GM18511 (cell line): ENCODE data around the gene OR1Q1.
"Not testable (repeated sequence)": the region's sequence is repeated elsewhere in the genome, so short reads cannot be mapped to it uniquely, and the experiment has no call there.

Source experiments
- ATAC-seq: cut with Tn5 transposase; IDR thresholded peaks from one replicate; pipeline ENCODE4 v1.9.1; 2021; ENCODE audit warnings: mild to moderate bottlenecking, moderate library complexity; ENCODE audit not compliant: unreplicated experiment

The OR1Q1 gene

GRCh38 chr9:122614362-122614761, at the start of gene OR1Q1:
TSS of gene OR1Q1 (plus strand) at chr9:122614738. CDS start at chr9:122614738, 0 bp downstream.
- no peak for ATAC-seq

GRCh38 chr9:122567901-122568300, 46.6 kb upstream of the OR1Q1 start:
- no peak for ATAC-seq

GRCh38 chr9:122572456-122572855, 42.1 kb upstream of the OR1Q1 start:
- peak; percentile 46 for ATAC-seq

GRCh38 chr9:122579874-122580273, 34.7 kb upstream of the OR1Q1 start:
- no peak for ATAC-seq

- ATAC-seq: no peak
Measured at GRCh38 chr9:122580360-122580759, 34.2 kb upstream of the OR1Q1 start.

- ATAC-seq: not testable (repeated sequence)
Measured at GRCh38 chr9:122583284-122583683, 31.3 kb upstream of the OR1Q1 start, which contains the start of gene OR1L8. TSS of gene OR1L8 (minus strand) at chr9:122583384. CDS start at chr9:122568477, 14,907 bp downstream.

- no peak for ATAC-seq
Measured at GRCh38 chr9:122605691-122606090, 8.8 kb upstream of the OR1Q1 start.

GRCh38 chr9:122606587-122606986, 8.0 kb upstream of the OR1Q1 start:
- ATAC-seq: no peak

- ATAC-seq: no peak
Measured at GRCh38 chr9:122609804-122610203, 4.7 kb upstream of the OR1Q1 start.

- no peak for ATAC-seq
Measured at GRCh38 chr9:122619996-122620395, 5.5 kb downstream of the OR1Q1 start.

GRCh38 chr9:122642226-122642625, 27.7 kb downstream of the OR1Q1 start:
- no peak for ATAC-seq

- ATAC-seq: no peak
Measured at GRCh38 chr9:122656378-122656777, 41.8 kb downstream of the OR1Q1 start.

GRCh38 chr9:122657527-122657926, 43.0 kb downstream of the OR1Q1 start, which contains the start of gene OR1B1:
TSS of gene OR1B1 (minus strand) at chr9:122657627.
- no peak for ATAC-seq

- ATAC-seq: no peak
Measured at GRCh38 chr9:122661416-122661815, 46.9 kb downstream of the OR1Q1 start, which contains the start of gene OR1L1. TSS of gene OR1L1 (plus strand) at chr9:122661716. CDS start at chr9:122661716, 0 bp downstream.
